Chondrocyte (in vitro differentiated cells): ENCODE measurements around the gene GPR158. TPM values are rescaled to one million over a fixed set of nuclear protein-coding genes. Genes with fewer than 3 reads are reported as not detected.

Source experiments
- DNase-seq: peaks from one replicate; pipeline ENCODE4 v3.0.0; 2021; ENCODE audit warnings: mixed read lengths, low spot score
- H3K27ac Mint-ChIP-seq: one replicate; pipeline ENCODE4 v1.8.0; 2021; ENCODE audit warnings: mild to moderate bottlenecking, moderate library complexity, mixed read lengths; ENCODE audit not compliant: unreplicated experiment
- H3K27me3 Mint-ChIP-seq: 2 replicates; pipeline ENCODE4 v1.8.0; 2021; ENCODE audit warnings: low read depth, mixed read lengths
- H3K36me3 Mint-ChIP-seq: 2 replicates; pipeline ENCODE4 v1.8.0; 2021; ENCODE audit warnings: low read depth, mixed read lengths
- H3K4me1 Mint-ChIP-seq: 2 replicates; pipeline ENCODE4 v1.8.0; 2021; ENCODE audit warnings: low read depth, mild to moderate bottlenecking, mixed read lengths
- H3K4me3 Mint-ChIP-seq: one replicate; pipeline ENCODE4 v1.8.0; 2021; ENCODE audit warnings: mild to moderate bottlenecking, moderate library complexity, mixed read lengths; ENCODE audit not compliant: unreplicated experiment
- H3K9me3 Mint-ChIP-seq: 2 replicates; pipeline ENCODE4 v1.8.0; 2021; ENCODE audit warnings: low read depth, mixed read lengths
- long read RNA-seq: library from polyadenylated mRNA; stranded (forward); transcript quantifications from one replicate; pipeline ENCODE4 v2.0.0, GENCODE V29; 2021
- total RNA-seq: library from RNA; stranded (reverse); gene quantifications from 3 replicates; pipeline ENCODE4 v1.2.1, GENCODE V29; 2021
- TF ChIP-seq, protein P1 (sequence below): fragments of 200-600 bp; sonication (generic); IDR thresholded peaks from 2 replicates; pipeline ENCODE4 v1.5.0; 2021; ENCODE audit warnings: antibody characterized with exemption, mild to moderate bottlenecking, moderate library complexity

The GPR158 gene, protein sequence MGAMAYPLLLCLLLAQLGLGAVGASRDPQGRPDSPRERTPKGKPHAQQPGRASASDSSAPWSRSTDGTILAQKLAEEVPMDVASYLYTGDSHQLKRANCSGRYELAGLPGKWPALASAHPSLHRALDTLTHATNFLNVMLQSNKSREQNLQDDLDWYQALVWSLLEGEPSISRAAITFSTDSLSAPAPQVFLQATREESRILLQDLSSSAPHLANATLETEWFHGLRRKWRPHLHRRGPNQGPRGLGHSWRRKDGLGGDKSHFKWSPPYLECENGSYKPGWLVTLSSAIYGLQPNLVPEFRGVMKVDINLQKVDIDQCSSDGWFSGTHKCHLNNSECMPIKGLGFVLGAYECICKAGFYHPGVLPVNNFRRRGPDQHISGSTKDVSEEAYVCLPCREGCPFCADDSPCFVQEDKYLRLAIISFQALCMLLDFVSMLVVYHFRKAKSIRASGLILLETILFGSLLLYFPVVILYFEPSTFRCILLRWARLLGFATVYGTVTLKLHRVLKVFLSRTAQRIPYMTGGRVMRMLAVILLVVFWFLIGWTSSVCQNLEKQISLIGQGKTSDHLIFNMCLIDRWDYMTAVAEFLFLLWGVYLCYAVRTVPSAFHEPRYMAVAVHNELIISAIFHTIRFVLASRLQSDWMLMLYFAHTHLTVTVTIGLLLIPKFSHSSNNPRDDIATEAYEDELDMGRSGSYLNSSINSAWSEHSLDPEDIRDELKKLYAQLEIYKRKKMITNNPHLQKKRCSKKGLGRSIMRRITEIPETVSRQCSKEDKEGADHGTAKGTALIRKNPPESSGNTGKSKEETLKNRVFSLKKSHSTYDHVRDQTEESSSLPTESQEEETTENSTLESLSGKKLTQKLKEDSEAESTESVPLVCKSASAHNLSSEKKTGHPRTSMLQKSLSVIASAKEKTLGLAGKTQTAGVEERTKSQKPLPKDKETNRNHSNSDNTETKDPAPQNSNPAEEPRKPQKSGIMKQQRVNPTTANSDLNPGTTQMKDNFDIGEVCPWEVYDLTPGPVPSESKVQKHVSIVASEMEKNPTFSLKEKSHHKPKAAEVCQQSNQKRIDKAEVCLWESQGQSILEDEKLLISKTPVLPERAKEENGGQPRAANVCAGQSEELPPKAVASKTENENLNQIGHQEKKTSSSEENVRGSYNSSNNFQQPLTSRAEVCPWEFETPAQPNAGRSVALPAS (N-terminal part only)
- total RNA-seq = 0.08 to 0.39 TPM (median 0.10 TPM) in 3 replicates
- long read RNA-seq = 0 reads

DNA sequence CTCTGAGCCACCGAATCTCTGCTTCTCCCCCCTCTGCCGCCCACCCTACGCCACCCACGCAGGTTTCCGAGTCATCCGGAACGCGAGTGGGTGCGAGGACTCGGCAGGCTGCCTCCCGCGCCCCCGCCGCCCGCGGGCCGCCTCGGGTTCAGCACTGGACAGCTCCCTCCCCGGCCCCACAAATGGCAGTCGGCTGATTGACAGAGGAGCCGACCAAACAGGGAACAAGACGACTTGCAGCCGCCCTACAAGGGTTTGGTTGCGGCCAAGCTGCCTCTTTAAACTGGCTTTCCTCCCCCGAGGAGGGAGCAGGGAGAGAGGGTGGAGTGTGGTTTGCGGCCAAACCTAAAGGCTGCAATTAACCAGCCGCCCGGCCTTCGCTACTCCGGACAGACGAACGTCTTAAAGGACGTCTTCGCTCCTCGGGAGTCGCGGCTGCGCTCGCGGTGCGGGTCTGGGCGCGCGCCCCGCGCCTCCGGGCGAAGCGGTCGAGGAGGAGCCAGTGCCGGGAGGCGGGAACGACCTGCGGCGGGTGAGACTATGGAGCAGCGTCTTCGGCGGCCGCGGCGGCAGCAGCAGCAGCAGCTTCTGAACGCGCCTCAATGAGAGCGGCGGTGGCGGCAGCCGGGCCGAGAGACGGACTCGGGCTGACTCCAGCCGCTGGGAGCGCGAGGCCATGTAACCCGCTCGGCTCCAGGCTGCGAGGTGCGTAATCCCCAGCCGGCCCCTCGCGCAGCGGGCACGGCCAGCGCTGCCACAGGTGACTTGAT lies at the start of gene GPR158:
Gene GPR158 (plus strand): TSS at position 541 of the 770 bp plus-strand sequence. CDS start 420 bp downstream, outside the sequence.
- H3K27ac Mint-ChIP-seq = peak within 1 kb of the TSS; percentile 34
- H3K36me3 Mint-ChIP-seq = no peaks in the 10 kb centered on the region
- H3K4me1 Mint-ChIP-seq = peaks cover 17% of the 10 kb centered on the region
- TF ChIP-seq, protein P1, sequence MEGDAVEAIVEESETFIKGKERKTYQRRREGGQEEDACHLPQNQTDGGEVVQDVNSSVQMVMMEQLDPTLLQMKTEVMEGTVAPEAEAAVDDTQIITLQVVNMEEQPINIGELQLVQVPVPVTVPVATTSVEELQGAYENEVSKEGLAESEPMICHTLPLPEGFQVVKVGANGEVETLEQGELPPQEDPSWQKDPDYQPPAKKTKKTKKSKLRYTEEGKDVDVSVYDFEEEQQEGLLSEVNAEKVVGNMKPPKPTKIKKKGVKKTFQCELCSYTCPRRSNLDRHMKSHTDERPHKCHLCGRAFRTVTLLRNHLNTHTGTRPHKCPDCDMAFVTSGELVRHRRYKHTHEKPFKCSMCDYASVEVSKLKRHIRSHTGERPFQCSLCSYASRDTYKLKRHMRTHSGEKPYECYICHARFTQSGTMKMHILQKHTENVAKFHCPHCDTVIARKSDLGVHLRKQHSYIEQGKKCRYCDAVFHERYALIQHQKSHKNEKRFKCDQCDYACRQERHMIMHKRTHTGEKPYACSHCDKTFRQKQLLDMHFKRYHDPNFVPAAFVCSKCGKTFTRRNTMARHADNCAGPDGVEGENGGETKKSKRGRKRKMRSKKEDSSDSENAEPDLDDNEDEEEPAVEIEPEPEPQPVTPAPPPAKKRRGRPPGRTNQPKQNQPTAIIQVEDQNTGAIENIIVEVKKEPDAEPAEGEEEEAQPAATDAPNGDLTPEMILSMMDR = no peak
- peak; percentile 94 for DNase-seq
- peak within 1 kb of the TSS; percentile 83 for H3K4me3 Mint-ChIP-seq
- H3K27me3 Mint-ChIP-seq = peaks cover 44% of the 10 kb centered on the region
- peaks cover 8% of the 10 kb centered on the region for H3K9me3 Mint-ChIP-seq

DNA sequence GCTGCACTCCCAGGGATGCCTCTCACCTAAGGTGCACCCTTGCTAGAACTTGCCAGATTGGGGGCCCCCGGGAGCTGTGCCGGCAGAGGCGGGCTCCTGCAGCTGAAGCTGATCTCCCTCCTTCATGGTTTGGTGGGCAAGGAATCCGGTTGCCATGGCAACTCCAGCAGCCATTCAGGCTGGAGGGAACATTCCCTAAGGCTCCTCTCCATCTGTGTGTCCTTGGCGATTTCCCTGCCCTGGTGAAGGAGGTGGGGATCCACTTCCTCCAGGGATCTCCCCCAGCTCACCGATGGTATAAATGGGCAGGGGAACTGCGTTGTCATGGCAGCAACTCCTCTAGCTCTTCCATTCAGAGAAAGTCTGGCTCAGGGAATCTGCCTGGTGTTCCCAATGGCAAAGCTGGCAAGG lies 49.6 kb upstream of the GPR158 start:
- H3K4me1 Mint-ChIP-seq = no peaks in the 10 kb centered on the region
- DNase-seq = no peak
- H3K36me3 Mint-ChIP-seq = no peaks in the 10 kb centered on the region
- no peak overlapping the region for H3K27ac Mint-ChIP-seq
- TF ChIP-seq, protein P1 = no peak
- H3K4me3 Mint-ChIP-seq = no peak overlapping the region
- H3K9me3 Mint-ChIP-seq = no peaks in the 10 kb centered on the region
- H3K27me3 Mint-ChIP-seq = peaks cover 10% of the 10 kb centered on the region

DNA sequence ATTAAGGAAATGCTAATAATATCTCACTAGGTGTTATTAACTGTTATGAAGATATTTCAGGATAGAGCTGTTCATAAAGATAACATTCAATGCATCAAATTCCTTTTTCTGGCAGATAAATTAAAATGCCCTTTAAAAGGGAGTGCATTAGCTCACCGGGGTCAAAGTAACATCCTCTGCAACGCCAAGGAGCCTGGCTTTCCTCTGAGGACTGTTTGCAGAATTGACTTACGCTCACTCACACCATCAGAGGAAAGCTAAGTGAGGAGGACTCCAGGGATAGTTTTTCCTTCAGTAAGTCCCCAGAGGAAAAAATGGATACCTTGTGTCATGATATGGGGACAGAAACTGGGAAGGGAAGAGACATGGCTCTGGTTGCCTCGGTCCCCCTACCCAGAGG lies 45.2 kb upstream of the GPR158 start:
- no peak for DNase-seq
- Mint-ChIP-seq H3K4me3 (no peak overlapping the region), H3K4me1 (no peaks in the 10 kb centered on the region), H3K27me3 (peaks cover 9% of the 10 kb centered on the region), H3K9me3 (peaks cover 8% of the 10 kb centered on the region), H3K36me3 (no peaks in the 10 kb centered on the region), H3K27ac (no peak overlapping the region)
- TF ChIP-seq, protein P1 = no peak

DNA sequence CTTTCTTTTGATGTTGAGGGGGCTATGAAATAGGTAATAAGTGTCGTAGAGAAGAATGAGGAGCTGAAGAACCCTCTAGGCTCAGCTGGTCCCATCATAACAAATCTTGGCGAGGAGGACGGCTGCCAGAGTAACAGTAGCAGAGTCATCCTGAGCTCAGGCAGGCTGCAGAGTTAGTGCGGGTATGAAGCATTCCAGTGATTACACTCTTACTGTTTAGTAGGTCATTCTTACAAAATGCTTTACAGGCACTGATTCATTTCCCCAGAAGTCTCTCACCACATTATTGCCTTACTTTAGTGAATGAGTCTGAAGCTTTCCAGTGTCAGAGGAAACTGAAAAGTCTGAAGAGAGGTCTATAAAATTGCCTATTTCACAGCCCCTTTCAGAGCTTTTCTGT lies 43.9 kb upstream of the GPR158 start:
- no peaks in the 10 kb centered on the region for H3K36me3 Mint-ChIP-seq
- no peak for DNase-seq
- no peaks in the 10 kb centered on the region for H3K4me1 Mint-ChIP-seq
- H3K4me3 Mint-ChIP-seq = no peak overlapping the region
- peaks cover 8% of the 10 kb centered on the region for H3K9me3 Mint-ChIP-seq
- H3K27ac Mint-ChIP-seq = no peak overlapping the region
- TF ChIP-seq, protein P1 = no peak
- H3K27me3 Mint-ChIP-seq = peaks cover 5% of the 10 kb centered on the region
